ENCODE data around the gene TMSB15C. TPM values are rescaled to one million over a fixed set of nuclear protein-coding genes. Genes with fewer than 3 reads are reported as not detected.

TMSB15C gene
- total and polyA plus RNA-seq, 10 of the 15 experiments (the other 5 are each of a cell fraction or from before 2014, with no cell fraction given): 0.69 to 10.1 (median 5.3) TPM

DNA sequence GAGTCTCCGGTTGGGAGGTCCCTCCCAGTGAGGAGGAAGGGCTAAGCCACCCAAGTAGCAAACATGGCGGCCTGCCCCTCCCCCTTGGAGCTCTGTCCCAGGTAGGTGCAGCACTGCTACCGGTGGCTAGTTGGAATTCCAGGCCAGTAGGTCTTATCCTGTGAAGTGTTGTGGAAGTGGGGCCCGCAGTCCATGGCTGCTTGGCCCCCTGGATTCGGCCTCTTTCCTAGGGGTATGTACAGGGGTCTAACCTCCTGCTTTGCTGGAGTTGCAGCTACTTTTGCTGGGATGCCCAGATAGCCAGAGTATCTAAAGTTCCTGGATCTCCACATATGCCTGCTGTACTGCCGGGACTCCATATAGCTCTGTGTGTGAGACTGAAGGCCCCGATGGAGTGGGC lies 9.9 kb upstream of the TMSB15C start (continued):
- TF ChIP-seq, protein P1, sequence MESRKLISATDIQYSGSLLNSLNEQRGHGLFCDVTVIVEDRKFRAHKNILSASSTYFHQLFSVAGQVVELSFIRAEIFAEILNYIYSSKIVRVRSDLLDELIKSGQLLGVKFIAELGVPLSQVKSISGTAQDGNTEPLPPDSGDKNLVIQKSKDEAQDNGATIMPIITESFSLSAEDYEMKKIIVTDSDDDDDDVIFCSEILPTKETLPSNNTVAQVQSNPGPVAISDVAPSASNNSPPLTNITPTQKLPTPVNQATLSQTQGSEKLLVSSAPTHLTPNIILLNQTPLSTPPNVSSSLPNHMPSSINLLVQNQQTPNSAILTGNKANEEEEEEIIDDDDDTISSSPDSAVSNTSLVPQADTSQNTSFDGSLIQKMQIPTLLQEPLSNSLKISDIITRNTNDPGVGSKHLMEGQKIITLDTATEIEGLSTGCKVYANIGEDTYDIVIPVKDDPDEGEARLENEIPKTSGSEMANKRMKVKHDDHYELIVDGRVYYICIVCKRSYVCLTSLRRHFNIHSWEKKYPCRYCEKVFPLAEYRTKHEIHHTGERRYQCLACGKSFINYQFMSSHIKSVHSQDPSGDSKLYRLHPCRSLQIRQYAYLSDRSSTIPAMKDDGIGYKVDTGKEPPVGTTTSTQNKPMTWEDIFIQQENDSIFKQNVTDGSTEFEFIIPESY (IDR thresholded peaks at IDR 0.05): no peak
- no peak for TF ChIP-seq ASH2L (IDR thresholded peaks at IDR 0.05; ENCODE audit: borderline replicate concordance, low read depth)
- TF ChIP-seq CBX5 (IDR thresholded peaks at IDR 0.05; ENCODE audit: low read depth): no peak
- no peak for TF ChIP-seq GABPA (IDR thresholded peaks at IDR 0.05; ENCODE audit: low read depth)
- TF ChIP-seq SUZ12 (IDR thresholded peaks at IDR 0.05; ENCODE audit: unreplicated experiment): no peak

DNA sequence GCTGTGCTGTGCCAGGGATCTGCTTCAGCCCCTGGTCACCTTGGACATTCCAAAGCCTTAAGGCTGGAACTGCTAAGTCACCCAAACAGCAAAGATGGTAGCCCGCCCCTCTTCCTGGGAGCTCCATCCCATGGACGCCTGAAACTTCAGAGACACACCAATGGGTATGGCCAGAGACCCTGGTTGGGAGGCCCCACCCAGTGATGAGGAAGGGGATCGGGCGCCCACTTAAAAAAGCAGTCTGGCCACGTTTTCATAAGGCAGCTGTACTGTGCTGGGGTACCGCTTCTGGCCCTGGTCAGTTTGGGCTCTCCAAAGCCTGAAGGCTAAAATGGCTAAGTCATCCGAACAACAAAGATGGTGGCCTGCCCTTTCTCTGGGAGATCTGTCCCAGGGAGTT lies 9.4 kb upstream of the TMSB15C start:
- 26% methylated on average over 7 of the region's 7 CpGs for WGBS (ENCODE audit: insufficient coverage, insufficient replicate concordance, low lambda C conversion rate, missing lambda C conversion rate)
- no peak for FAIRE-seq

More for the DNA sequence above, 9.4 kb upstream of the TMSB15C start:
- no peak for TF ChIP-seq DPF2 (IDR thresholded peaks at IDR 0.05)
- no peak for TF ChIP-seq EGR1 (IDR thresholded peaks at IDR 0.05; ENCODE audit: borderline replicate concordance in 1 of 2, low read depth in 2 of 2, low read length in 2 of 2)
- no peak for TF ChIP-seq BRCA1 (IDR thresholded peaks at IDR 0.05; ENCODE audit: low read depth, low read length)
- TF ChIP-seq, protein P2, sequence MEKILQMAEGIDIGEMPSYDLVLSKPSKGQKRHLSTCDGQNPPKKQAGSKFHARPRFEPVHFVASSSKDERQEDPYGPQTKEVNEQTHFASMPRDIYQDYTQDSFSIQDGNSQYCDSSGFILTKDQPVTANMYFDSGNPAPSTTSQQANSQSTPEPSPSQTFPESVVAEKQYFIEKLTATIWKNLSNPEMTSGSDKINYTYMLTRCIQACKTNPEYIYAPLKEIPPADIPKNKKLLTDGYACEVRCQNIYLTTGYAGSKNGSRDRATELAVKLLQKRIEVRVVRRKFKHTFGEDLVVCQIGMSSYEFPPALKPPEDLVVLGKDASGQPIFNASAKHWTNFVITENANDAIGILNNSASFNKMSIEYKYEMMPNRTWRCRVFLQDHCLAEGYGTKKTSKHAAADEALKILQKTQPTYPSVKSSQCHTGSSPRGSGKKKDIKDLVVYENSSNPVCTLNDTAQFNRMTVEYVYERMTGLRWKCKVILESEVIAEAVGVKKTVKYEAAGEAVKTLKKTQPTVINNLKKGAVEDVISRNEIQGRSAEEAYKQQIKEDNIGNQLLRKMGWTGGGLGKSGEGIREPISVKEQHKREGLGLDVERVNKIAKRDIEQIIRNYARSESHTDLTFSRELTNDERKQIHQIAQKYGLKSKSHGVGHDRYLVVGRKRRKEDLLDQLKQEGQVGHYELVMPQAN (conservative IDR thresholded peaks at IDR 0.05): no peak
- no peak for TF ChIP-seq MYC (IDR thresholded peaks at IDR 0.05; ENCODE audit: insufficient read depth, insufficient read length, insufficient replicate concordance, low read length, severe bottlenecking)
- TF ChIP-seq ZNF217 (IDR thresholded peaks at IDR 0.05): no peak
- no peak for TF ChIP-seq JUND (IDR thresholded peaks at IDR 0.05; ENCODE audit: low read depth, low read length)
- no peak for TF ChIP-seq HDAC2 (IDR thresholded peaks at IDR 0.05)
- no peak for TF ChIP-seq JUNB (IDR thresholded peaks at IDR 0.05)
- TF ChIP-seq CBX5 (IDR thresholded peaks at IDR 0.05; ENCODE audit: low read depth): no peak
- TF ChIP-seq CEBPB (IDR thresholded peaks at IDR 0.05; ENCODE audit: borderline replicate concordance in 1 of 2, low read depth in 2 of 2, low read length in 2 of 2): no peak
- no peak for TF ChIP-seq RBBP5 (conservative IDR thresholded peaks at IDR 0.05)
- no peak for TF ChIP-seq KDM1A (IDR thresholded peaks at IDR 0.05; ENCODE audit: borderline replicate concordance)
- no peak for TF ChIP-seq LARP7 (IDR thresholded peaks at IDR 0.05)
- H3K27me3 ChIP-seq (replicated peaks in 1 of 2; ENCODE audit: control insufficient read depth in 2 of 2, insufficient read depth in 2 of 2, low read length in 1 of 2): no peaks in the 10 kb centered on the region; a peak in 1 of 4 replicates
- no peak overlapping the region for H3K27ac ChIP-seq (ENCODE audit: control insufficient read depth, insufficient read depth)
- ChIA-PET SMC1A (ENCODE audit: uncharacterized antibody, unreplicated experiment) (no interaction called here), CTCF (no interaction called here), POLR2A (interaction anchor here (0.6 kb wide), 1 partner anchor 398 kb away, joined by 5 read pairs; no protein-coding TSS in a partner anchor), RAD21 (ENCODE audit: unreplicated experiment) (no interaction called here)
- no peak overlapping the region for H3K4me2 ChIP-seq (ENCODE audit: control insufficient read depth, insufficient read depth)
- DNase-seq (ENCODE audit: low read depth, low spot score): no peak
- in situ Hi-C loops (cut with MboI) (no loop called here), intact Hi-C loops (cut with micrococcal nuclease; ENCODE audit: unreplicated experiment) (no loop called here)
- H3K36me3 ChIP-seq (ENCODE audit: control insufficient read depth in 2 of 2, insufficient read depth in 2 of 2, low read length in 1 of 2): no peaks in the 10 kb centered on the region
- no peak overlapping the region for H3K9ac ChIP-seq (ENCODE audit: control insufficient read depth, insufficient read depth, low read length)
- H3K9me3 ChIP-seq (replicated peaks; ENCODE audit: control insufficient read depth, insufficient read depth, low read length): no peaks in the 10 kb centered on the region
- no TSS peak for BruUV-seq (replicated peaks)
- no peaks in the 10 kb centered on the region for H4K20me1 ChIP-seq (ENCODE audit: control insufficient read depth, insufficient read depth)
- no peaks in the 10 kb centered on the region for H3K79me2 ChIP-seq (ENCODE audit: control insufficient read depth, insufficient read depth, low read length)
- no peak for ATAC-seq
- H2AFZ ChIP-seq (ENCODE audit: control insufficient read depth, low read depth, low read length): no peak overlapping the region
- no peaks in the 10 kb centered on the region for H3K4me1 ChIP-seq (ENCODE audit: control insufficient read depth, insufficient read depth, low read length)
- H3K4me3 ChIP-seq: no peak overlapping the region
